ENCODE measurements around the gene LRMDA. TPM values are rescaled to one million over a fixed set of nuclear protein-coding genes. Genes with fewer than 3 reads are reported as not detected.

LRMDA gene
- total RNA-seq, 6 experiments from 2014 or later = 0.32 TPM; not detected in 5

DNA sequence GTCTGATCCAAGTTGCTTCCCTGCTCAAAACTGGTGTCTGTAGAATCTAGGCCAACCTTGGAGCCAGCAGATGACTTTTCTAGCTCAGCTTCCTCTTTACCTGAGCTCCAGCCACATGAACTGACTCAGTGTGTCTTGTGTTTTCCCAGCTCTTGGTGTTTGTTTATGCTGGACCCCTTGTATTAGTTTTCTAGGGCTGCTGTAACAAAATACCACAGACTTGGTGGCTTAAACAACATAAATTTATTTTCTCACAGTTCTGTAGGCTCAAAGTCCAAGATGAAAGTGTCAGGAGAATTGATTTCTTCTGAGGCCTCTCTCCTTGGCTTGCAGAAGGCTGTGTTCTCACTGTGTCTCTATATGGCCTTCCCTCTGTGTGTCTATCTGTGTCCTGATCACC is 45.1 kb downstream of the LRMDA start:
- H3K27me3 Mint-ChIP-seq (ENCODE audit: insufficient read depth) = peaks cover 15% of the 10 kb centered on the region
- no peak overlapping the region for H3K4me3 Mint-ChIP-seq
- H3K4me1 Mint-ChIP-seq (ENCODE audit: low read depth) = no peaks in the 10 kb centered on the region
- H3K36me3 Mint-ChIP-seq (ENCODE audit: low read depth) = no peaks in the 10 kb centered on the region
- H3K27ac Mint-ChIP-seq = no peak overlapping the region
- no peaks in the 10 kb centered on the region for H3K9me3 Mint-ChIP-seq
- no peak for DNase-seq
- TF ChIP-seq, protein P1, sequence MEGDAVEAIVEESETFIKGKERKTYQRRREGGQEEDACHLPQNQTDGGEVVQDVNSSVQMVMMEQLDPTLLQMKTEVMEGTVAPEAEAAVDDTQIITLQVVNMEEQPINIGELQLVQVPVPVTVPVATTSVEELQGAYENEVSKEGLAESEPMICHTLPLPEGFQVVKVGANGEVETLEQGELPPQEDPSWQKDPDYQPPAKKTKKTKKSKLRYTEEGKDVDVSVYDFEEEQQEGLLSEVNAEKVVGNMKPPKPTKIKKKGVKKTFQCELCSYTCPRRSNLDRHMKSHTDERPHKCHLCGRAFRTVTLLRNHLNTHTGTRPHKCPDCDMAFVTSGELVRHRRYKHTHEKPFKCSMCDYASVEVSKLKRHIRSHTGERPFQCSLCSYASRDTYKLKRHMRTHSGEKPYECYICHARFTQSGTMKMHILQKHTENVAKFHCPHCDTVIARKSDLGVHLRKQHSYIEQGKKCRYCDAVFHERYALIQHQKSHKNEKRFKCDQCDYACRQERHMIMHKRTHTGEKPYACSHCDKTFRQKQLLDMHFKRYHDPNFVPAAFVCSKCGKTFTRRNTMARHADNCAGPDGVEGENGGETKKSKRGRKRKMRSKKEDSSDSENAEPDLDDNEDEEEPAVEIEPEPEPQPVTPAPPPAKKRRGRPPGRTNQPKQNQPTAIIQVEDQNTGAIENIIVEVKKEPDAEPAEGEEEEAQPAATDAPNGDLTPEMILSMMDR (IDR thresholded peaks at IDR 0.05) = no peak

DNA sequence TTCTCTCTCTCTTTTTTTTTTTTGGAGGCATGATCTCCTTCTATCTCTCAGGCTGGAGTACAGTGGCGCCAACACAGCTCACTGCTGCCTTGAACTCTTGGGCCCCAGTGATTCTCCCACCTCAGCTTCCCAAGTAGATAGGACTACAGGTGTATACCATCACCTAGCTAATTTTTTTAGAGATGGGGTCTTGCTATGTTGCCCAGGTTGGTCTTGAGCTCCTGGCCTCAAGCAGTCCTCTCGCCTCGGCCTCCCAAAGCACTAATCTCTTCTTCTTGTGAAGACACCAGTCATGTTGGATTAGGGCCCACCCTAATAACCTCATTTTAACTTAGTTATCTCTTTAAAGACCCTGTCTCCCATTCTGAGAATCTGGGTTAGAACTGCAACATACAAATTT is 45.6 kb downstream of the LRMDA start:
- H3K27me3 Mint-ChIP-seq (ENCODE audit: insufficient read depth) = peaks cover 15% of the 10 kb centered on the region
- no peaks in the 10 kb centered on the region for H3K36me3 Mint-ChIP-seq (ENCODE audit: low read depth)
- TF ChIP-seq, protein P1 (IDR thresholded peaks at IDR 0.05) = no peak
- no peak overlapping the region for H3K27ac Mint-ChIP-seq
- no peaks in the 10 kb centered on the region for H3K4me1 Mint-ChIP-seq (ENCODE audit: low read depth)
- no peak overlapping the region for H3K4me3 Mint-ChIP-seq
- no peaks in the 10 kb centered on the region for H3K9me3 Mint-ChIP-seq
- no peak for DNase-seq

DNA sequence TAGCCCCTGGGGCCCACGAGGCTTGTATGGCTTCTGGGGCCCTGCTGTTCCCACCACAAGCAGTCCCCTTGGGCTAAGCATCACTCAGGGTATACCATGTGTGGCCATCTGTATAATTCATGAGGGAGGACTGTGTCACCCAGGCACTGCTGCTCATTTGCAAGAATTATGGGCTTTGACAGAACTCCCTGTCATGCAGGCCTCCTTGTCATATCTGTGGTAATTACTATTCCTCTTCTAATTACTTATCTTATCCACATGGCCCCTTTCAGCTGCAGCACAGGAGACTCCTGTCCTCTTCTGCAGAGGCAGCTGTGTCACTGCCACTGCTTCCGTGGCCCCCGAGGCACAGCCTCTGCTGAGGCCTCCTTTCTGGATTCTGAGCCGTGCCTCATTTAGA is 46.3 kb downstream of the LRMDA start:
- TF ChIP-seq, protein P1 (IDR thresholded peaks at IDR 0.05) = no peak
- Mint-ChIP-seq H3K9me3 (no peaks in the 10 kb centered on the region), H3K4me1 (ENCODE audit: low read depth) (no peaks in the 10 kb centered on the region), H3K27ac (no peak overlapping the region), H3K4me3 (no peak overlapping the region), H3K27me3 (ENCODE audit: insufficient read depth) (peaks cover 15% of the 10 kb centered on the region), H3K36me3 (ENCODE audit: low read depth) (no peaks in the 10 kb centered on the region)
- DNase-seq = no peak

DNA sequence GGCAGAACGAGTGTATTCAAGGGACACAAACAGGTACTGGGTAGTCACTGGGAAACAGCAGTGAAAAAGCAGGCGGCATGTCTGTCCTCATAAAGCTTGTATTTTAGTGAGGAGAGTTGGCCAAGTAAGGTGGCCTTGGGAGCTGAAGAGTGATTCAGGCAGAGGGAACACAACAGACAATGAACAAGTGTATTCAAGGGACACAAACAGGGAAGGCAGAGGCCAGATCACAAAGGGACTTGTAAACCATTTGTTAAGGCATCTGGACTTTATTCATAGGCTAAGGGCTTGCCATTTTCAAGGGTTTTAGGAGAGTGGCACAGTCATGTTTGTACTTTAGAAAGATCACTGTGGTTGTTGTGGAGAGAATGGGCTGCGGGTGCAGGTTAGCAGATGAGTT is 49.0 kb downstream of the LRMDA start:
- Mint-ChIP-seq H3K36me3 (ENCODE audit: low read depth) (no peaks in the 10 kb centered on the region), H3K27me3 (ENCODE audit: insufficient read depth) (no peaks in the 10 kb centered on the region; the same call in 1 of the 2 replicates), H3K27ac (no peak overlapping the region), H3K9me3 (no peaks in the 10 kb centered on the region), H3K4me1 (ENCODE audit: low read depth) (no peaks in the 10 kb centered on the region), H3K4me3 (no peak overlapping the region)
- TF ChIP-seq, protein P1 (IDR thresholded peaks at IDR 0.05) = no peak
- no peak for DNase-seq

DNA sequence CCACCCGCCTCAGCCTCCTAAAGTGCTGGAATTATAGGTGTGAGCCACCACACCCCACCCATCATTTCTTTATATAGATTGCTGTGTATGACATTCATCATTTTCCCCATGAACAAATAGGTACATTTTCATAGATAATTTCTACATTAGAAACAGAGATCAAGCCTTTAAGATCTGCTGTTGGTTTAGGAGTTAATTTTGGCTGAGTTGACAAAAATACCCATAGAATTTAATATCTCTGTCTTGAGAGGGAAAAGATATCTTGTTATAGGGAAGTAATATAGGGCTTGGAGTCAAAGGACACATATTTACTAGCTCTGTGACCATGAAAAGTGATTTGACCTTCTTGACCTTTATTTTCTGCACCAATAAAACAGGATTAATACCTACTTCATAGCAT is 51.8 kb downstream of the LRMDA start:
- Mint-ChIP-seq H3K4me3 (no peak overlapping the region), H3K36me3 (ENCODE audit: low read depth) (no peaks in the 10 kb centered on the region), H3K9me3 (no peaks in the 10 kb centered on the region; the same call in 1 of the 2 replicates), H3K27ac (no peak overlapping the region), H3K27me3 (ENCODE audit: insufficient read depth) (peaks cover 4% of the 10 kb centered on the region; the same call in 1 of the 2 replicates), H3K4me1 (ENCODE audit: low read depth) (no peaks in the 10 kb centered on the region)
- TF ChIP-seq, protein P1 (IDR thresholded peaks at IDR 0.05) = no peak
- DNase-seq = no peak

DNA sequence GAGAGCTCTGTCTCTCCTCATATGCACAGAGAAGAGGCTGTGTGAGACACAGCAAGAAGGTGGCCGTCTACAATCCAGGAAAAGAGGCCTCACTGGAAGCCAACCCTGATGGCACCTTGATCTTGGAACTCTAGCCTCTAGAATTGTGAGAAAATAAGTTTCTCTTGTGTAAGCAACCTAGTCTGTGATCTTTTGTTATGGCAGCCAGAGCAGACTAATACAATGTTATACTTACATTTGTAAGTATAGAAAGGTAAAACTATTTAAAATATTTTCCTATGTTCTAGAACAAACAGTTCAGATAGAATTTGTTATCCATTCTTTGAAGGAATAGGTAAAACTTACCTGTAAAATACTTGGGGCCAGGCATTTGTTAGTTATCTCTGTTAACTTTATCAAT is 53.3 kb downstream of the LRMDA start:
- H3K4me3 Mint-ChIP-seq = no peak overlapping the region
- TF ChIP-seq, protein P1 (IDR thresholded peaks at IDR 0.05) = no peak
- H3K27me3 Mint-ChIP-seq (ENCODE audit: insufficient read depth) = peaks cover 4% of the 10 kb centered on the region; the same call in 1 of the 2 replicates
- no peak overlapping the region for H3K27ac Mint-ChIP-seq
- no peaks in the 10 kb centered on the region for H3K36me3 Mint-ChIP-seq (ENCODE audit: low read depth)
- H3K4me1 Mint-ChIP-seq (ENCODE audit: low read depth) = no peaks in the 10 kb centered on the region
- no peaks in the 10 kb centered on the region; the same call in 1 of the 2 replicates for H3K9me3 Mint-ChIP-seq
- DNase-seq = no peak
